ENCODE results near the gene ZNF74.

DNA sequence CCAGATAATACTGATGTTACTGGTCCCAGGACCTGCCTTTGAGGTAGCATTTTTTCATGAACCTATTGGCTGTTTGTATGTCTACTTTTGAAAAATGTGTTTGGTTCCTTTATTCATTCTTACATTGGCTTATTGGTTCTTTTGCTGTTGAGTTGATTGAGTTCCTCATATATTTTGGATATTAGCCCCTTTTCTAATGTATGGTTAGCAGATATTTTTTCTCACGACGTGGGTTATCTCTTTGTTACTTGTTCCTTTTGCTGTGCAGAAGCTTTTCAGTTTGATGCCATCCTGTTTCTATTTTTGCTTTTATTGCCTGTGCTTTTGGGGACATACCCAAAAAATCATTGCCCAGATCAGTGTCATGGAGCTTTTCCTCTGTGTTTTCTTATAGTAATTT lies 9.8 kb upstream of the ZNF74 start:
- TF ChIP-seq, protein P1, sequence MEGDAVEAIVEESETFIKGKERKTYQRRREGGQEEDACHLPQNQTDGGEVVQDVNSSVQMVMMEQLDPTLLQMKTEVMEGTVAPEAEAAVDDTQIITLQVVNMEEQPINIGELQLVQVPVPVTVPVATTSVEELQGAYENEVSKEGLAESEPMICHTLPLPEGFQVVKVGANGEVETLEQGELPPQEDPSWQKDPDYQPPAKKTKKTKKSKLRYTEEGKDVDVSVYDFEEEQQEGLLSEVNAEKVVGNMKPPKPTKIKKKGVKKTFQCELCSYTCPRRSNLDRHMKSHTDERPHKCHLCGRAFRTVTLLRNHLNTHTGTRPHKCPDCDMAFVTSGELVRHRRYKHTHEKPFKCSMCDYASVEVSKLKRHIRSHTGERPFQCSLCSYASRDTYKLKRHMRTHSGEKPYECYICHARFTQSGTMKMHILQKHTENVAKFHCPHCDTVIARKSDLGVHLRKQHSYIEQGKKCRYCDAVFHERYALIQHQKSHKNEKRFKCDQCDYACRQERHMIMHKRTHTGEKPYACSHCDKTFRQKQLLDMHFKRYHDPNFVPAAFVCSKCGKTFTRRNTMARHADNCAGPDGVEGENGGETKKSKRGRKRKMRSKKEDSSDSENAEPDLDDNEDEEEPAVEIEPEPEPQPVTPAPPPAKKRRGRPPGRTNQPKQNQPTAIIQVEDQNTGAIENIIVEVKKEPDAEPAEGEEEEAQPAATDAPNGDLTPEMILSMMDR (IDR thresholded peaks at IDR 0.05; ENCODE audit: poor library complexity), result no peak
- TF ChIP-seq EZH2 (IDR thresholded peaks at IDR 0.05; ENCODE audit: borderline replicate concordance) (no peak), EZH2phosphoT487 (IDR thresholded peaks at IDR 0.05; ENCODE audit: low read depth, severe bottlenecking, unreplicated experiment) (no peak)
